LNCAP (cell line): Measurements from ENCODE around the gene NPTXR.

Experiments
- TF ChIP-seq, protein P1 (sequence below): fragments of 450-650 bp; IDR thresholded peaks from 2 replicates; pipeline ENCODE4 v1.5.1; 2017; ENCODE audit warnings: mild to moderate bottlenecking

Gene NPTXR

DNA sequence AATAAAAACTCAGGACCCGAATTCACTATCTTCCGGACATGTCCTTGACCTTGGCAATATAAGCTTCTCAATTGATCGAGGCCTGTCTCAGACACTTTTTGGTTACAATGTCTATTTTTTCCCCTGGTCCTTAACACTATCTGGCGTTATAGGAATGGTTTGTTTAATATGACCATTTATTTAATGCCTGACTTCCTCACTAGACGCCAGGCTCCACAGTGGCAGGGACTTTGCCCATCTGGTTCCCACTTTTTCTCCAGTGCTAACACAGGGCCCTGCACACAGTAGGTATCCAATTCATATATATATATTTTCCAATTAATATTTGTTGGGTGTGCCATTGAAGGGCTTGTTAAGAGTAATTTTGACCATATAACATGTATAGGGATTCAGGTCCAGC lies 36.1 kb upstream of the NPTXR start:
- TF ChIP-seq, protein P1, sequence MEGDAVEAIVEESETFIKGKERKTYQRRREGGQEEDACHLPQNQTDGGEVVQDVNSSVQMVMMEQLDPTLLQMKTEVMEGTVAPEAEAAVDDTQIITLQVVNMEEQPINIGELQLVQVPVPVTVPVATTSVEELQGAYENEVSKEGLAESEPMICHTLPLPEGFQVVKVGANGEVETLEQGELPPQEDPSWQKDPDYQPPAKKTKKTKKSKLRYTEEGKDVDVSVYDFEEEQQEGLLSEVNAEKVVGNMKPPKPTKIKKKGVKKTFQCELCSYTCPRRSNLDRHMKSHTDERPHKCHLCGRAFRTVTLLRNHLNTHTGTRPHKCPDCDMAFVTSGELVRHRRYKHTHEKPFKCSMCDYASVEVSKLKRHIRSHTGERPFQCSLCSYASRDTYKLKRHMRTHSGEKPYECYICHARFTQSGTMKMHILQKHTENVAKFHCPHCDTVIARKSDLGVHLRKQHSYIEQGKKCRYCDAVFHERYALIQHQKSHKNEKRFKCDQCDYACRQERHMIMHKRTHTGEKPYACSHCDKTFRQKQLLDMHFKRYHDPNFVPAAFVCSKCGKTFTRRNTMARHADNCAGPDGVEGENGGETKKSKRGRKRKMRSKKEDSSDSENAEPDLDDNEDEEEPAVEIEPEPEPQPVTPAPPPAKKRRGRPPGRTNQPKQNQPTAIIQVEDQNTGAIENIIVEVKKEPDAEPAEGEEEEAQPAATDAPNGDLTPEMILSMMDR: no peak

DNA sequence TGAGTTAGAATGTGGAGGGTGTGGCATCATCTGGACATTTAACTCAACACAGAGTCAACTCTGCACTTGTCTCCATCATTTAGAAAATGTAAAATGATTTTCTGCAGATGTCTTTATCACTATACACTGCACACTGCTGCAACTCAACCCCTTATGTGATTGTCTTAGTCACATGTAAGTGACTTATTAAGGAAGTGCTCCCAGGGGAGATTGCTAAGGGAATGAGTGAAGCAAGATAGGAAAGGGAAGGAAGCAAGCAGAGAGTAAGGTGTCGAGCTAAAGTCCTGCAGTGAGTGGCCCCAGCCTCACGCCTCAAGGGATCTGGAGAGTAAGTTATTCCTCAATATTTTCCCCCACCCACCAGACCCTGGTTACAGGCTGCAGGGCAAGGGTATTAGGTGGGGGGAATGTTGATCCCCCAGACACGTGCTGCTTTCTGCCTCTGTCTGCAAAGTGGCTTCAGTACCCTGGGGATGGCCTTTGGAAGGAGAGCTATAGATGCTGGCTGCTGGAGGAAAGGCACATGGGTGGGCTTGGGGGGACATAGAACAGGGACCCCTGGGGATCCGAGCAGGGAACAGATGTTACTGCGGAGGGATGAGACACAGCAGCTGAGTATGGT lies 35.4 kb upstream of the NPTXR start:
- TF ChIP-seq, protein P1: no peak

DNA sequence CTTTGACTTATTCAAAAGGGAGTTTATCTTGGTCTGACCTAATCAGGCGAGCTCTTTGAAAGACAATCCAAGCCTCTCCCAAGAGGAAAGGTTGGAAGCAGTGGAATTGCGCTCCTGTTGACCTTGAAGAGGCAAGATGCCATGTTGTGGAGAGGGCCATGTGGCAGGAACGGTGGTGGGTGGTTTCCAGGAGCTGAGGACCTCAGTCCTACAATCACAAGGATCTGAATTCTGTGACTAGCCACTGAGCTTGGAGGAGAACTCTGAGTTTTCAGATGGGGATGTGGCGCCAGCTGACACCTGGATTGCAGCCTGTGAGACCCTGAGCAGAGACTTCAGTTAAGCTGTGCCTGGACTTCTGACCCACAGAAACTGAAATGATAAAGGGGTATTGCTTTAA lies 34.2 kb upstream of the NPTXR start:
- TF ChIP-seq, protein P1: no peak

DNA sequence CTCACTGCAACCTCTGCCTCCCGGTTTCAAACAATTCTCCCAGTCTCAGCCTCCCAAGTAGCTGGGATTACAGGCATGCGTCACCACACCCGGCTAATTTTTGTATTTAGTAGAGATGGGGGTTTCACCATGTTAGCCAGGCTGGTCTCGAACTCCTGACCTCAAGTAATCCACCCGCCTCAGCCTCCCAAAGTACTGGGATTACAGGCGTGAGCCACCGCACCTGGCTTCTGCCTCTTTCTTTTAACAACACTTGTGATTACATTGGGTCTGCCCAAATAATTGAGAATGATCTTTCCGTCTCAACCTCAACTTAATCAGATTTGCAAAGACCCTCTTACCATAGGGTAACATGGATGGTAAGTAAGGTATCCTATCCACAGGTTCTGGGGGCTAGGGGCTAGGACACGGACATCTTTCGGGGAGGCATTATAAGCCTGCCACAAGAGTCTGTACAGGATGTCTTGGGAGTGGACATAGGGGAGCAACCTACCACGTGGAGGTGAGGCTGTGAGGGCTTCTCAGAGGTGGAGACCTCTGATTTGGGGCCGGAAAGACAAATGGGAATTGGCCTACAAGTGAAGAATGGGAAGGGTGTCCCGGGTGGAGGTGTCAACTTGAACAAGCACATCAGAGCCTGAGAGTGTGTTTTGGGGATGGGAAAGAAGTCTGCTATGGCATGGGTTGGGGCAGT lies 30.8 kb upstream of the NPTXR start:
- TF ChIP-seq, protein P1: no peak

DNA sequence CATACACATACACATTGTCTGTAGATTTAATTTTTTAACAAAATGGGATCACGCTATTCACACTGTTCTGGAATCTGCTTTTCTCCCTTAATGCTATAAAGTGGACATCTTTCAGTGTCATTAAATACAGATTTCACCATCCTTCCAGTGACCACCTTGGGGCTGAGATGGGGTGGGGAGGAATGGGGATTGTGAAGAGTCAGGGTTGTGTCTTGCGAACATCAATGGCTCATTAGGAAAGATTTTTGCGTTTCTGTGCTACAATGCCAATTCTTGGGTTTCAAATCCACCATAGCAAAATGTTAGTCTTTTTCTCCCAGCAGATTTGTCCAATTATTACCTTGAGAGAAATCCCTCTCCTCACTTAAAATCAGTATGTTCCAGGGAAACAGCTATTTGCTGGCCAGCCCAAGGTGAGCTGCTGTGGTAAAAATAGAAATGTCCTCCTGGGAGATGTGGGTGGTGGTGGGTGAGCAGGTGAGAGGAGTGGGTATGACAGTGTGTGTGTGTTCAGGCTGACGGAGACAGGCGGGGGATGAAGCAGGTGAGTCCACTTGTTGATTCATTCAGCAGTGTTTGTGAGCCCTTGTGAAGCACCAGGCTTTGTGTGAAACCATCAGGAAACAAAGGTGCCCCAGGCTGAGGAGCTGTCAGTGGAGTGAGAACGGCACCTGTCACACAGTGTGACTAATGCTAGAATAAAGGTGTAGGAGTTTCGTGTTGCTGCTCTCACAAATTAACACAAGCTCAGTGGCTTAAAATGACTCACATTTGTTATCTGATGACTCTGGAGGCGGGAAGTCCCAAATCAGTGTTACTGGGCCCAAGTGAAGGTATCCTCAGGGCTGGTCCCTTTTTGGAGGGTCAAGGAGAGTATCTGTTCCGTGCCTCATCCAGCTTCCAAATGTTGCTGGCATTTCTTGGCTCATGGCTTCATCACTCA lies 29.9 kb upstream of the NPTXR start:
- TF ChIP-seq, protein P1: no peak

DNA sequence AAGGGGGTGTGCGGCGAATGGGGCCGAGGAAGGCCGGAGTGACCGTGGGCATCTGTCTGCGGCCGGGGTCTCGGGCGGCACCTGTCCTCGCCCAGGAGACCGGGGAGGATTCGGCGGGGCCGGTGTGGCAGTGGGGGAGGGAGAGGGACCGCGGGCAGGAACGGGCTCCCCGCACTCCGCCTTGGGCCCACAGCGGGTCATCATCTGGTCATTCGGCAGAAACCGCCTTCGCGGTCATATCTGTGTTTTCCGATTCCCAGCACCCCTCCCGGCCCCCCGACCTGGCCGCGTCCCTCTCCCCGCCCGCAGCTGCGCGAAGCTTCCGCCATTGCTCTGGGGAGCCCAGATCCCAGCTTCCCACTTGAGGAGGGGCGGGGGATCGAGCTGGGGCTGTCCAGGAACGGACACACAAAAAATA lies 29.0 kb upstream of the NPTXR start:
- TF ChIP-seq, protein P1: no peak

DNA sequence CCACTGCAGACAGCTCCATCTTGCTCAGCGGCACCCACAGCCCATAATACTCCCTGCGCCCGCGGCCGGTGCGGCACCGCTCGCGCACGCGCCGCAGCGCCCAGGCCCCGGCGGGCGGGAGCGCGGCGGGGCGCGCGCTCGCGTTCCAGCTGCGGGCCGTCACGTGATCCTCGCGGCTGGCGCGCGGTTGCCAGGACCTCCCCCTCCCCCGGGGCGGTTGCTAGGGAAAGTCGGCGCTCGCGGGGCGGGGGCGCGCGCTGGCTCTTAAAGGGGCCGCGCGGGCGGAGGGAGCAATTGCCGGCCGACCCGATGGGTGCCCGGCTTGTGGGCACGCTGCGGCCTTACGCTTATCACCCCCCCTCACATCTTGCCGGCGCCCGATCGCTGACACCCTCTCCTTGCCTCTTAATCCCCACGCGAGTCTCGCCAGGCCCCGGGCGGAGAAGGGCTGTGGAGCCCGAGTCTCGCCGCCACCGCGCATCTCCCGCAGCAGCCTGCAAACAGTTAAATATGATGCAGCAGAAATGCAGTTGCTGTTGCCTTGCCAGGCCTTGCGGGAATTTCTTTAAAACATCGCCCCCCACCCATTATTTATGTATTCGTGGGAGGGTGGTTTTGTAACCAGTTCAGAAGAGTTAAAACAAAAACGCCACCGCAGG lies 28.5 kb upstream of the NPTXR start, which contains the start of gene CBX6:
CBX6 (minus strand) TSS at position 45 of the 659 bp plus-strand sequence; CDS start at position 19, 26 bp downstream.
- TF ChIP-seq, protein P1: no peak
